ENCODE data around the gene FOXA1.

Gene FOXA1

DNA sequence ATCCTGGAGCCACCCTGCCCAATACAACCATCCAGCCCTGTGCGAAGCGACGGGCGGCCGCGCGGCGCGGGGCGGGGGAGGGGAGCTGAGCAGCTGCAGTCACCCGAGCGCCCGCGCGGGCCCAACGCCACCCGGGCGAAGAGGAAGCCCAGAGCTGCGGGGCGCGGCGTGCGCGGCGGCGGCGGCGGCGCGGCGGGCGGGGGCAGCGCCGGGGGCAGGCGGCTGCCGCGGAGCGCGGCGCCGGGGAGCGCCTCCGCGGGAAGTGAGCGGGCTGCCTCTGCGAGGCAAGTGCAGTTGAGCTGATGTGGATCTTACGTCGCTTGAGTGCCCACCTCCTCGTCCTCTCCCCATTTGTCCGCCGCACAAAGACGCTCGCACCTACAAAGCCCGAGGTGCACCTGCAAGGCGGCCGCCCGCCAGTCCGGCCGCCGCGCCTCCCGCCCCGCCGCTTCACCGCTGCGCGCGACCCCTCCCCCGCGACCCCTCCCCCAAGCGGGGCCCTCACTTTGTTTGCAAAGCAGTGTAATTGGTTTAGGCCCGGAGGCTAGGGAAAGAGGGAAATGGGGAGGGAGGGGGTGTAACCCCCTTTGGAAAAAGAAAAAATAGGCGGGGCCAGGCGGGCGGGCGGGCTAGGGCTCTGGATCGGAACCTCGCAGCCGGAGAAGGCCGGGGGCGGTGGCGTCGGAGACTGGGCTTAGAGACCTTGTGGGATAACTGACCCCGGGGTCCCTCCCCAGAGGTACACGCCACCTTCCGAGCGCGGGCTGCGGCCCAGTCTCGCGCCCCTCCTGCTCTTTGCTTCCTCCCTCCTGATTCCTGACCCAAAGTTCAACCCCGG is at the start of gene FOXA1, which contains the start of gene TTC6:
Gene FOXA1, minus strand, starts transcription at position 279 of the 838 bp plus-strand sequence. Its CDS starts 277 bp downstream, at position 2.
Gene TTC6, plus strand, starts transcription at position 659 of the 838 bp plus-strand sequence. CDS start 26,436 bp downstream, outside the sequence.
- DNase-seq (ENCODE audit: low read depth in 1 of 2, low spot score in 1 of 2) = no peak

DNA sequence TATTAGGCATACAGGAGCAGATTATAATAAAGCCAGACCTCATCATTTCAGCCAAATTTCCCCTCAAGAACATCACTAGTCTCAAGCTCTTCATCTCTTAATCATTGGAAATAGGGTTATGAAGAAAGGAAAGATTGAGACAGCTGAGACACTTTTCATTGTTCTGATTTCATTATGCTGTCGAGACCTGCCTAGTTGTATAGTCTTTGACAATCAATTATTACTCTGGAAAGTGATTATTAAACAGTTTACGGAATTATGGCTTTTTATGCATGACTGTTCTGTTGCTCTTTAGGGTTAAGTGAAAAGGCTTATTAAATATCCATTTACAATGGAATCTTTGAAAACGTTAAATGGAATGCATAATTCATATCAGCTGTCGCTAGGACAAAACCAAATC is 48.7 kb upstream of the FOXA1 start:
- no peak for DNase-seq (ENCODE audit: low read depth in 1 of 2, low spot score in 1 of 2)

DNA sequence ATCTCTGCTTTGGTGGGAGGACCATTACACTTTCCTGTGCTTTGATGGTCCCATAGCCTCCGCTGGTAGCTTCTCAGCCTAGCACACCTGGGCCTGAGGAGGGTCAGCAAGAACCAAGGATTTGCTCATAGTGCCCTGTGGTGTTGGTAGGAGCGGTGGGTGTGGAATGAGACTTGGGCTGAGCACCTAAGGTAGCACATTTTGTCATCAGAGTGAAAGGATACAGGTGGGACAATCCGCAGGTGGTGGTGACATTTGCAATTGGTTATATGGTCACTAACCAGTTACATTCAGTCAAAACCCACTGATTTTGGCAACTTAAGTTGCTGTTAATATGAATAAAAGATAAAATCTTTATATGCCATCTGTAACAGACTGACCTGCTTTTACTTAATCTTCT is 47.1 kb upstream of the FOXA1 start:
- DNase-seq (ENCODE audit: low read depth in 1 of 2, low spot score in 1 of 2) = no peak

DNA sequence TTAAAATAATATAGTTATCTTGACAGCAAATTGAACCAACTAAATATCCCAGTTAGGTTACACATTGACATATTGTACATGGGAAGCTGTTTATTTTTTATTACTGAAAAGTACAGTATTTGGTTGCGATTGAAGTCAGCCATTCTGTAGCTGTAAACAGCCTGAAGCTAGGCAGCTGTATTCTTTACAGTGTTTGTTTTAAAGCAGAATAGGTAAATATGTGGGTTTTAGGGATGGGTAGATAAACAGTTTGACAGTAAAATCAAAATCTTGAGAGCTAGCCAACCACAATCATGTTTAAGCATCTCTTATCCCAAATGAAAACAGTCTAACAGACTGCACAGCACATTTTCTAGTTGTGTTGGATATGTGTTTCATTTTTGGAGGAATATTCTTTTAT is 46.1 kb upstream of the FOXA1 start:
- DNase-seq (ENCODE audit: low read depth in 1 of 2, low spot score in 1 of 2) = no peak

DNA sequence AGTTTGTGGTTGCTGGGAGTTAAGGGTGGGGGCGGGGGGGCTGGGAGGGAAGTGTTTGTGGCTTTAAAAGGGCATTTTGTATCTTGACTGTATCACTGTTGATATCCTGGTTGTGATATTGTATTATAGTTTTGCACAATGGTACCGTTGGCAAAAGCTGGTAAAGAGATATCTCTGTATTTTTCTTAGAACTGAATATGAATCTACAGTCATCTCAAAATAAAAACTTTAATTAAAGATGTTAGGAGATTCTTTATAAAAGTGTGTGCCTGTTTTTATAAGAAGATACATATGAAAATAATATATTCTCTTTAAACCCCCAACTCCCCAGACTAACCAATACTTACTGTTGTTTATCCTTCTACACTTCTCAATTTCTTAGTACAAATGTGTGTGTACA is 43.5 kb upstream of the FOXA1 start:
- no peak for DNase-seq (ENCODE audit: low read depth in 1 of 2, low spot score in 1 of 2)

DNA sequence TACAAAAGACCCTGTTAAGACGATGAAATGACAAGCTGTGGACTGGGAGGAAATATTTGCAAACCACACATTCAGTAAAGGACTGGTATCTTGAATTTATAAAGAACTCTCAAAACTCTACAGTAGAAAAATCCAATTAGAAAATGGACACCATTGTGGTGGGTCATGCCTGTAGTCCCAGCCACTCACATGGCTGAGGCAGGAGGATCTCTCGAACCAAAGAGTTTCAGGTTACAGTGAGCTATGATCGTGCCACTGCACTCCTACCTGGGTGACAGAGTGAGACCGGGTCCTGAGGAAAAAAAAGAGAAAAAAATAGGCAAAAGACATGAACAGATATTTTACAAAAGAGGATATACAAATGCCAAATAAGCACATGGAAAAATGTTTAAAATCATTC is 42.3 kb upstream of the FOXA1 start:
- DNase-seq (ENCODE audit: low read depth in 1 of 2, low spot score in 1 of 2) = no peak

DNA sequence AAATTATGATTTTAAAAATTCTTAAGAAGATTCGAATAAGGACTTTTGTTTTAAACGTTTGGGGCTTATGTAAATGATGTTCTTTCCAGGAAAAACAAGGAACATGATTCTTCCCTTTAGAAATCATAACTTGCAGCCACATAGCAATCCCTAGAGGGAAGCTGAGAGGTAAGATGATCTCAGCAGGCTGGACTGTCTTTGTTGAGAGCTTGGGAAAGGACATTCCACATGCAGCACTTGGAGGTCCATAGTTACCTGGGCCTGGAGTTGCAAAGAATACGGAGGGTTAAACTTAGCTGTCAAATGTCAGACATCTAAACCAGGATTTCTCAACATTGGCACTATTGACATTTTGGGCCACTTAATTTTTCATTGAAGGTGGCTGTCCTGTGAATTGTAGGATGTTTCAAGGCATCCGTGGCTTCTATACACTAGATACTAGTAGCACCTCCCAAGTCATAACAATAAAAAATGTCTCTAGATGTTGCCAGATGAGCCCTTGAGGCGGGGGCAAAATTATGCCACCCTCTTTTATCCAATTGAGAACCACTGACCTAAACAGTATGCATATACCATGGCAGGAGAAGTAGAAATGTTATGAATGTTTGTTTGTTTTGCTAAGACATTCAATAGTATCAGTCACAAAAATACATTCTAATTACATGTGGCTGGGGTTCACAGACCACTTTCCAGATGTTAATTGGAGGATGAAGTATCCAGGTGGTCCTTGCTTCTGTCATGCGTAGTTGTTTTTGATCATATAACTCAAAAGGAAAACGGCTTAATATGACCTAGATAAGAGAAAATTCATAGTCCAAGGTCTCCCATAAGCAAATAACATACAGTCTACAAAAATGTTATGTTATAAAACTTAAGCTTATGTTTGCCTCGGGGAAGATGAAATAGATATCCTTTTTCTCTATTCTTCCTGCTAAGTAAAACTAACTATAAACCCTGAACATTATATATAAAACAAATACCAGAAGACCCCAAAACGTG is 30.8 kb upstream of the FOXA1 start:
- DNase-seq (ENCODE audit: low read depth in 1 of 2, low spot score in 1 of 2) = no peak

DNA sequence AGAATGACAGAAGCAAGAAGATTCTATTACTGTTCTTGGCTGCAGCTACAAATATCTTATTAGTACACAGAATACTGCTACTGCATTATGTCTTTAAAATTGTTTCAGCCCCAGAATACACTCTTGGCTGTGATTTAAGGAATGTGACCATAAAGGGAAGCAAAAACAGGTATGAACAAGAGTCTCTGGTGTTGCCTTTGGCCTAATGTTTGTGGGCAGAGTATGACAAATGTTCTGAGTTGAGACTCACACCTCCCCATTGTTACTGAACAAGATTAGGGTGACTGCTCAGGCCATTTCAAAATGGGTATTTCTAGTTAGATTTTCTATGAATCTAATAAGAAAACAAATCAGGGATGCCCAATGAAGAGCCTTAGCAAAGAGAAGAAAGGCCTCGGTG is 28.9 kb upstream of the FOXA1 start:
- no peak for DNase-seq (ENCODE audit: low read depth in 1 of 2, low spot score in 1 of 2)

DNA sequence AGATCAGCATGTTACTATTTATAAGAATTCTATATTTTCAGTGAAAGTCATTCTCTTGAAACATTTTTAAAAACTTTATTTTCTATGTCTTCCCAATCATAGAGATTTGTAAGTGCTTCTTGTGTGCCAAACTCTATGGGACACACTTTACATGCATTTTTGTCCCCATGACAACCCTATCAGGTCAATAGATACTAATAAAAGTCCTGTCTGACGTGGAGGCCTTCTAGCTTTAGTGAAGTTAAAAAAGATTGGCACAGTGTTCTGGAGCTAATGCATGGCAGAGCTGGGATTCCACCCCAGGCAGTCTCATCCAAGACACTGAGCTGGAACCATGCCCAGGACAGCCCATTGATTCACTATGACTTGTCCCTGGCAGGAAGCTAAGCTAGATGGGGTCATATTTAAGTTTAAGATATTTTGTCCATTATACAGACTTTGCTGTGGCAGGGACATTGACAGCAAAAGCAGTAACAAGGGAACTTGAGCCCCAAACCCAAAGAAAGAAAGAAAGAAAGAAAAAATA is 28.4 kb upstream of the FOXA1 start:
- DNase-seq (ENCODE audit: low read depth in 1 of 2, low spot score in 1 of 2) = no peak

DNA sequence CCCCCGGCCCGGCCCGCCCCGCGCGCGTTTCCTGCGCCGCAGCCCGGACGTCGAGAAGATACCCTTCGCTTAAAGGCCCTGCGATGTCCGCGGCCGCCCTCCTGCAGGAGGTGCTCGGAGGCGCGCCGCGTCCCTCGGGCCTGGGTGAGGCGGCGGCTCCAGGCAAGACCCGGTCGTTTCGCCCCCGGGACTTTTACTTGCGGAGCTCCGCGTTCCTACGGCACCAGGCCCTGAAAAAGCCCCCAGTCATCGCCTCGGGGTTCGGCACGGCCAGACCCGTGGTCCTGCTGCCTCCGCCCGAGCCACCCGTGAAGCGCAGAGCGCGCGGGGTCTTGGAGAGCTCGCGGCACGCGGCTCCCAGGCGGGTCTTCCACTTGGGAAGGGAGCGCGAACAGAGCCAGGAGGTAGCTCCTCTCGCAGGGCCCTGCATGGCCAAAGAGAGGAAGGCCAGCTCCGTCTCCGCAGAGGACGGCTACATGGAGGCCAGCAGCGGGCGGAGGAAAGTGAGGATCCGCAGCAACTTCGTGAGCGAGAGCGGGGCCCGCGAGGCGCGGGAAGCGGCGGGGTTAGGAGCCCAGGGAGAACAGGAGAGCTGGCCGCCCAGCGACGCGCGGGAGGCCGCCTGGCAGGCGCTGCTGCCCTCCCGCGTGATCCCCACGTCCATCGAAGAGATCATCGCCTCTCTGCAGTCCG is 27.3 kb upstream of the FOXA1 start:
- DNase-seq (ENCODE audit: low read depth in 1 of 2, low spot score in 1 of 2) = no peak

DNA sequence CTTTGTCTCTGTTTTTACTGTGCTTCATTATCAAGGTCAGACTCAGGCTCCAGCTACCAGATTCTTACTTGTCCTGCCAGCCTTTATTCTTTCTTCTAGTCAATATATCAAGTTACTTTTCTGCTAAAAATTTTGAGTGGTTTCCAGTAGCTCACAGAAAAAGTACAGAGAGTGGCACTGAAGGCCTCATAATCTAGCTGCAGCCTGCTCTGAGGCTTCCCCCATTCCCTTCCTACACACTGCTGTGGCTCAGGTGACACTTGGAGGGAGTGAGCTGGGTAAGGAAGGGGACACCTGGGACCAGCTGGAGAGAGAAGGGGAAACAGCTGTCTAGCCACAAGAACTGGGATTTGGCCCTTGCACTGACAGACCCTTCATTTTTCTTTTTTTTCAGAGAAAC is 25.8 kb upstream of the FOXA1 start:
- DNase-seq (ENCODE audit: low read depth in 1 of 2, low spot score in 1 of 2) = no peak

DNA sequence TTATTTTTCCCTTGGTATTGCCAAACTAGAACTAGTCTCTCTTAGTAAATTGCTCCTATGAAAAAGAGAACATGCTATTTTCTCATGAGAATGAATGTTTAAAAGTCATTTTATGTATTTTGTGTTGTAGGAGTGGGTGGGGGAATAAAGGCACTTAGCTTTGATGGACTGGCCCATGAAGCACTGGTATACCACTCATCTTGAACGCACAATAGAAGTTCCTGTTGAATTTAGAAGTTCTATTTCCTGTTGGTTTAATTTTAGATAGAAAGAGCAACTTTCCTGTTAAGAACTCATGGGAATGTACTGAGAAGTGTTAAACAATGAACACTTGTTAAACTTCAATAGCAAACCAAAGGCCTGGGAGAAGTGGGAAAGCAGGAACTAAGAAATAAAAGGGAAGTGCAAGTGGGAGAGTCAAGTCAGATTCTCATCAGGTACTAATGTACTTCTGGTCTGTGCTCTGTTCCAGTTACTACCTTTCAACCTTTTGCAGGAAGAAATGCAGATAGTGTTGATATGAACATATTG is 23.5 kb upstream of the FOXA1 start:
- no peak for DNase-seq (ENCODE audit: low read depth in 1 of 2, low spot score in 1 of 2)

DNA sequence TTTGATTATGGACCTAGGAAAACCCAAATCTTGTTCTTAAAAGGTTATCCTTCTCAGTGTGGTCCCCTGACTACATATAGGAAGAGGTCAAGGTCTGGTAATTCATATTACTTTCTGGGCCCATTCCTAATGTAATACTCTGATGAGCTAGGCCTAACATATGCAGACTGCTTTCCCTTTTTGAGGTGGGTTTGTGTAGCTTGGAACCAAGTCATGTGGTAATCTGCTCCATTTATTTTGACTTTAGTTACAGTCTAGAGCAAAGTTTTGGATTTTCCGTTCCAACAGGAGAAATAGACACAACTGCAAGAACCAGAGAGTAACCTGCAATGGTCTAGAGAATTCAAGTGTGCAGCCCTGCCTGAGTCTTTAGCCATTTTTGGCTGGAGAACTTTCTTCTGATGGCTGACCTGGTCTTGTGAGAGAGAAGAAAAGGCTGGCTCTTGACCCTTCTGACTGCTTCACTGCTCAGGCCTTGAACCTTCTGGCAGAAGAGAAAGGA is 22.9 kb upstream of the FOXA1 start:
- no peak for DNase-seq (ENCODE audit: low read depth in 1 of 2, low spot score in 1 of 2)

DNA sequence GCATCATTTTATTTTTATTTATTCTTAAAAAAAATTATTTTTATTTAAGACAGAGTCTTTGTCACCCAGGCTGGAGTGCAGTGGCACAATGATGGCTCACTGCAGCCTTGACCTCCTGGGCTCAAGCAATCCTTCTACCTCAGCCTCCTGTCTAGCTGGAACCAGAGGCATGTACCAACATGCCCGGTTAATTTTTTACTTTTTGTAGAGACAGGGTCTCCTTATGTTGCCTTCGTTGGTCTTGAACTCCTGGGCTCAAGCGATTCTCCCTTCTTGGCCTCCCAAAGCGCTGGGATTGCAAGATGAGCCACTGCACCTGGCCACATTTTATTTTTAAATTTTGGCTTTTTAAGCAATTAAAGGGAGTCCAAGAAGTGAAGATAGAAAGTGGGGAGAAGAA is 21.8 kb upstream of the FOXA1 start:
- no peak for DNase-seq (ENCODE audit: low read depth in 1 of 2, low spot score in 1 of 2)

DNA sequence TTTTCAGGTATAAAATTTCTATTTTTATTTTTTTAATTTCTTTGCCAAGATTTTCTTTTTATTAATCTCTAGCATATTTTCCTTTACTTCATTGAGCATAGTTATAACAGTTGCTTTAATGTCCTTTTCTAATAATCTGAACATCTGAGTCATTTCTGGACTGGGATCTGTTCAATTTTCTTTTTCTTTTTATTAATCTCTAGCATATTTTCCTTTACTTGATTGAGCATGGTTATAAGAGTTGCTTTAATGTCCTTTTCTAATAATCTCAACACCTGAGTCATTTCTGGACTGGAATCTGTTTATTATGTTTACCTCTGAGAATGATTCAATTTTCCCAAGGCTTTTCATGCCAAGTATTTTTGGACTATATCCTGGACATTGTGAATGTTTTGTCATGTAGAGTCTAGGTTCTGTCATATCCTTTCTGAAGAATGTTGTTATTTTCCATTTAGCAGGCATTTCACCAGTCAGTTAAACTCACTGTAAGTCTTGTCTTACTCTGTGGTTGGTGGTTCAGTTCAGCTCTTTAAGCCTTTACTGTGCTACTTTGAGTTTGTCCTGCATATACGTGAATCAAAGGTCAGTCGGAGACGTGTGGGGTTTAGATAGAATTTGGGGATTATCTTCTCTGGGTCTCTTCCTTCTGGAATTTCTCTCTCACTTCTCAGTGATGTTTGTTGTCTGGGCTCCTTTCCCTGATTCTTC is 20.7 kb upstream of the FOXA1 start:
- DNase-seq (ENCODE audit: low read depth in 1 of 2, low spot score in 1 of 2) = no peak

DNA sequence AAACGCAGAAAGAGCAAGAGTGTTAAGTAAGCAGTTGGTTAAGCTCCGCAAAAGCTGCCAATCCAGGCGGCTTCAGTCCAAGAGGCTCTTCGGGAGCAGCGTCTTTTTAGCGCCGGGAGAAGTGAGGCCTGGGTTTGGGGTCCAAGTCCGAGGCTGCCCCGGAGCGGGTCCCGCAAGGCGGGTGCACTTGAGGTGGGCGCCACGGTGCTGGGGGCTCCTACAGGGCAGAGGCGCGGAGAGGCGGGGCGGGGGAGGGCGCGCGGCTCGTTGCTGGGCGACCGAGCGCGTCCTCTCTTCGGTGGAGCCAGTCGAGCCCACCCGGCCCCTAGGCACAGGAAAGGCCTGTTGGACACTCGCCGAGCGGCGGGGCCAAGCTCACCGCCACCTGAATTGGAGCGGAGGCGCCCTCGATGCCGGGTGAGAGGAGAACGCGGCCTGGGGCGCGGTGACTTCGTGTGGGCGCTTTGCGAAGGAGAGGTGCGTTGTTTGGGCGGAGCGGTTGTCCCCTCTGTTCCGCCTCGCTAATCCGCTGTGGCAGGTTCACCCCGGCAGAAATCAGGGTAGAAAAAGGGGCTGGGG is 16.0 kb upstream of the FOXA1 start:
- DNase-seq (ENCODE audit: low read depth in 1 of 2, low spot score in 1 of 2) = no peak

DNA sequence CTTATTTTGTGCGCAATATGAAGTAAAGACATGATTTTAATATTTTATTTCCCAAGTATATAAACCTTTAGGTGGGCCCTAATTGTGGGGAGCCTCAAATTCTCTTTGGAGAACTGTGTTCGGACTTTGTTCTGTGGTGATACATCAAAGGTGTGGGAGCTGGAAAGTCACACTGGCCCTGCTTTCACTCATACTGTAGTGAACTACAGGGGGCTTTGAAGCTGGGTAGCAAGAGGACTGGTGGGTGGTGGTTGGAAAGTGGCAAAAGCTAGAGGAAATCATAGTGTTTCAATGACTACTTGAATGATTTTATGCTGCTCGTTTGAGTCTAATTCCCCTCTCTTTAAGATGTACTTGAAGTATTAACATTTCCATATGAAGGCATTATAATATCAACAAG is 13.6 kb upstream of the FOXA1 start:
- no peak for DNase-seq (ENCODE audit: low read depth in 1 of 2, low spot score in 1 of 2)

DNA sequence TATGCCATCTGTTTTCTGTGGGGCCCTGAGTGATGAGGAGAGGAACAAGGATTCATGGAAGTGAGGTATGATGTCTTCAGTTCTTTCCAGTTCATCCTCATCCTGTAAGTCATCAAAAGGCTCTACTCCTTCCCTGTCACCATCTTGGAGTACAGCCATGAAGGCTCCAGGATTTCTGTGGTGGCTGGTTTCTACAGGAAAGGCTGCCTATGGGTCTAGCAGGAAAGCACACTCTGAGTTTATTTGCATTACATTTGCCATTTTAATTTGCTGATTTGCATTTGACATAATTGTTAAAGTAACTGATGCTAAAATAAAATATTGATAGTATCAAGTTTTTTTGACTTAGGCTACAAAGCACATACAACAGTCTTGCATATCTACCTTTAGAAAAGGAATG is 11.6 kb upstream of the FOXA1 start:
- no peak for DNase-seq (ENCODE audit: low read depth in 1 of 2, low spot score in 1 of 2)

DNA sequence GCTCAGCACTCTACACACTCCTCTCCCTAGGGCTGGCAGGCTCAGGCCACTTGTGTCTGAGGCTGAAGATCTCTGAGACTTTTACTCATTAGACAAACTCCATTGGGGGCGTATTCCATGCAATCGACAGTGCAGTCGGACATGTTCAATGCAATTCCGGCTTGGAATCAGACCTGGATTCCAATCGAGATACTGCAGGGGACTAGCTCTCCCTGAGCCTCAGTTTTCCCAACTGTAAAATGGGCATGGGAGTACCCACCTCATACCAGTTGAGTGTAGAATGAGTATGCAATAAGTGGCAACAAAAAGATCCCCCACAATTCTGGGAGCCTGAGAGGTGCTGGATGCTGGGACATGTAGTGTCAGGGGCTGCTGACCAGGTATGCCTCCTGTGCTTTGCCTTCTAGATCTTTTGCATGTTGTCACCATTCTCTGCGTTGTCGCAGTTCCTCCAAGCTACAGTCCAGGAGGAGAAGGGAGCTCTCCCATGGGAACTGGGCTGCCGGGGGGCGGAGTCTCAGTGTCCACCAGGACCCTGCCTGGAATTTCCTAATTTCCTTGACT is 8.7 kb upstream of the FOXA1 start:
- DNase-seq (ENCODE audit: low read depth in 1 of 2, low spot score in 1 of 2) = no peak

Measured in activated CD4-positive, alpha-beta T cell treated with anti-CD3 and anti-CD28 coated beads, Interleukin-2, amount 50 U/mL, for 24 hours (primary cell).